ENCODE measurements around the gene PHF19.

Gene PHF19

GRCh38 chr9:120850315-120850714, 26.7 kb downstream of the PHF19 start:
- TF ChIP-seq, protein P1, sequence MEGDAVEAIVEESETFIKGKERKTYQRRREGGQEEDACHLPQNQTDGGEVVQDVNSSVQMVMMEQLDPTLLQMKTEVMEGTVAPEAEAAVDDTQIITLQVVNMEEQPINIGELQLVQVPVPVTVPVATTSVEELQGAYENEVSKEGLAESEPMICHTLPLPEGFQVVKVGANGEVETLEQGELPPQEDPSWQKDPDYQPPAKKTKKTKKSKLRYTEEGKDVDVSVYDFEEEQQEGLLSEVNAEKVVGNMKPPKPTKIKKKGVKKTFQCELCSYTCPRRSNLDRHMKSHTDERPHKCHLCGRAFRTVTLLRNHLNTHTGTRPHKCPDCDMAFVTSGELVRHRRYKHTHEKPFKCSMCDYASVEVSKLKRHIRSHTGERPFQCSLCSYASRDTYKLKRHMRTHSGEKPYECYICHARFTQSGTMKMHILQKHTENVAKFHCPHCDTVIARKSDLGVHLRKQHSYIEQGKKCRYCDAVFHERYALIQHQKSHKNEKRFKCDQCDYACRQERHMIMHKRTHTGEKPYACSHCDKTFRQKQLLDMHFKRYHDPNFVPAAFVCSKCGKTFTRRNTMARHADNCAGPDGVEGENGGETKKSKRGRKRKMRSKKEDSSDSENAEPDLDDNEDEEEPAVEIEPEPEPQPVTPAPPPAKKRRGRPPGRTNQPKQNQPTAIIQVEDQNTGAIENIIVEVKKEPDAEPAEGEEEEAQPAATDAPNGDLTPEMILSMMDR (IDR thresholded peaks at IDR 0.05; ENCODE audit: insufficient read depth, missing control alignments): no peak
- DNase-seq (ENCODE audit: insufficient read length, low spot score) (no peak), FAIRE-seq (no peak)

- DNase-seq (ENCODE audit: insufficient read length, low spot score) (no peak), FAIRE-seq (no peak)
- TF ChIP-seq, protein P1 (IDR thresholded peaks at IDR 0.05; ENCODE audit: insufficient read depth, missing control alignments): no peak
Measured at GRCh38 chr9:120846906-120847305, 30.1 kb downstream of the PHF19 start.

DNA sequence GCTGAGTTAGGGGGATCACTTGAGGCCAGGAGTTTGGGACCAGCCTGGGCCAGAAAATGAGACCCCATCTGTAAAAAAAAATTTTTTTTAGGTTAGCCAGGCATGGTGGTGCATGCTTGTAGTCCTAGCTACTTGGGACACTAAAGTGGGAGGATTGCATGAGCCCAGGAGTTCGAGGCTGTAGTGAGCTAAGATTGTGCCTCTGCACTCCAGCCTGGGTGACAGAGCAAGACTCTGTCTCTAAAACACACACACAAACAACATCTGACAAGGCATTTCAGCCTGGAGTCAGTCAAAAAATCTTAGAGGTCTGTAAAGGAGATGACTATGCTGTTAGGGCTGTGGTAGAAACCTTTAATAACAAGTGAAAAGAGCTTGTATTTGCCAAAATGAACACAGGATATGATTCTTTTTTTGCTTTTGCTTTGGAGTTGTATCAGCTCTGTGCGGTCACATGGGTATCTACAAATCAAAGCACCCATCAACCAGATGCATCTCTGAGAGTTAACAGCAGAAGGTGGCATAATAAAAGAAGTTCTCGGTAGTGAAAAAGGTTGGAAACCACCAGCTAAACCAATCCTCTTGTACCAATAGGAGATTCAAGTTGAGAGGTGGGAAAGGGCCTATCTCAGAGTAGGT, 30.6 kb downstream of the PHF19 start:
- FAIRE-seq (no peak), DNase-seq (ENCODE audit: insufficient read length, low spot score) (no peak)
- TF ChIP-seq, protein P1 (IDR thresholded peaks at IDR 0.05; ENCODE audit: insufficient read depth, missing control alignments): no peak

GRCh38 chr9:120845255-120845654, 31.7 kb downstream of the PHF19 start:
- FAIRE-seq: no peak
- TF ChIP-seq, protein P1 (IDR thresholded peaks at IDR 0.05; ENCODE audit: insufficient read depth, missing control alignments): no peak
- no peak for DNase-seq (ENCODE audit: insufficient read length, low spot score)

GRCh38 chr9:120842685-120843485, 34.1 kb downstream of the PHF19 start, which contains the start of gene PSMD5:
PSMD5 (minus strand) TSS chr9:120842922; CDS start chr9:120842909, 13 bp downstream.
- TF ChIP-seq, protein P1 (IDR thresholded peaks at IDR 0.05; ENCODE audit: insufficient read depth, missing control alignments): no peak
- DNase-seq (ENCODE audit: insufficient read length, low spot score) (peak; percentile 90), FAIRE-seq (no peak)

DNA sequence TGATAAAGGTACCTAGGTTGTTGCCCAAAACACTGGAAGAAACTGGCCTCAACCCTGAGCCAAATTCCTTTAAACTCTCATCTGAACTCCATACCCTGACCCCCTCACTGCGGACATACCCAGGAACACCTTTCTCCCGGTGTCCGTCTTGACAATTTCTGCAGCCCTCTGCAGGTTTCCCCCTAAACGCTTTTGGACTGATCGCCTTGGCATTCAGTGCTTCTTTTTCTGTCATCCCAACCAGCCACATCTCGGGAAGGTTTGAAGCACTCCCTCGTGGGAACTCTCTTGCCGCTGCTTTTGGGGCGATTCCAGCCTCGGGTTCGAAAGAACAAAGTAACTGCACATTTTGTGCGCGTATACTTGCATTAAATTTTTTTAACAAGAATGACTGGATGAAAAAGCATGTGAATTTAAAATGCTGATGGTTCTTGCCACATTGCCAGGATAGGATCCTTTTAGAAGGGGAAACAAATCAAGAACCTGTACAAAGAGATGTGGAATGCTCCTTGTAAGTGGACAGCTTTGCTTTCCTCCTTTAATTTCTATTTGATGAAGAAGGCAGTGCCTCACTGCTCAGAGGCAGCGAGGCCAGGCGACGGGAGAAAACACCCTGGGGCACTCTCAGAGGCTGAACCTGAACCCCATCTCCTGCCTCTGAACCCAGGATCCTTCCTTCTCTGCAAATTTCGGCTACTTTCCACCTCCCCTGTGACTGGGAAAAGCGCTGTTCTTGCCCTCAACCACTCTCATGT, 34.9 kb downstream of the PHF19 start:
- FAIRE-seq: no peak

More for the DNA sequence above, 34.9 kb downstream of the PHF19 start:
- TF ChIP-seq, protein P1 (IDR thresholded peaks at IDR 0.05; ENCODE audit: insufficient read depth, missing control alignments): no peak
- no peak for DNase-seq (ENCODE audit: insufficient read length, low spot score)

Data from D721Med (cell line).